ENCODE data around the gene CCSAP.
"Not testable (repeated sequence)": the region's sequence is repeated elsewhere in the genome, so short reads cannot be mapped to it uniquely, and the experiment has no call there.

CCSAP gene

DNA sequence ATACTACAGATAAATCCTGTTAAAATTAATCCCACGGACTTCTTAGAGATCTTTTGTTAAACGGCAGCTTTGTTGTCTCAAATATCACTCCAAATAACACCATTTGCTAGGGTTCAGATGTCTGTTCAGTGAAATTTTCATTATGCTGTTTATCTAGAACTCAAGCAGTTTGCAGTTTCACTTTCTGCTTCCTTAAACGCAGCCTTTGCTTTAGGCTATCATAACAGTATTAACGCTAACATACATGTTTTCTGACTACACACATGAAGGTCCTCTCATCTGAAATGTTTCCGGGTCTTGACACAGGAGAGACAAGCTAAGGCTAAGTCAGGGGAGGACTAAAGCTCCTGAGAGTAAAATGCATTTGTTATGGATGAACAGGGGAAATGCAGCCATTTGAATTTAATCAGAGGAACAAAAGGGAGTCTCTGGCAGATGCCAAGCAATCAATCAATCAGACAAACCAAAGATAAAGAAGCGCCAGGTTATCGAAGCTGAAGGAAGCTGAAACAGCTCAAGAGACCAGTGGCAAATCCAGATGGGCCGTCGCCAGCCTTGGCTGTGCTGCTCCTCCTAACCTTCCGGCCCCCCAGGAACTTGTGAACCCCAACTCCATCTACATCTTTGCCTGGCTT, 16.9 kb downstream of the CCSAP start:
- no peak for DNase-seq (ENCODE audit: low spot score)

DNA sequence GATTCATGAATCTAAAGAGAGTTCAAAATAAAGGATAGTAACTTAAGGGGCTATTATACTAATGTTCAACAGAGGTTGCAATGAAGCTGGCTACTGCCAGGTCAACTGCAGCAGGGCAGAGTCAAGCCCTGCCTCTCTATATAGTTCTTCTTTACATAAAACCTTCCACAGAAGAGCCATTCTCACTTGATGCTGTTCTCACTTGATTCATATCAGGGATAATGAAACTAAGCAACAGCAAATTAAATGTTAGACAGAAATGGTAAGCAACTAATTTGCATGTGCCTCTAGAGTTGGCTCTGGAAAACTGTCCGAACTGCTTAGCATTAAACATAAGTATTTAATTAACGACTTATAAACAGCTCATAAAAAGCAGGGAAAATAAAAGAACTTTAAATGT, 17.4 kb downstream of the CCSAP start:
- DNase-seq (ENCODE audit: low spot score), result no peak

DNA sequence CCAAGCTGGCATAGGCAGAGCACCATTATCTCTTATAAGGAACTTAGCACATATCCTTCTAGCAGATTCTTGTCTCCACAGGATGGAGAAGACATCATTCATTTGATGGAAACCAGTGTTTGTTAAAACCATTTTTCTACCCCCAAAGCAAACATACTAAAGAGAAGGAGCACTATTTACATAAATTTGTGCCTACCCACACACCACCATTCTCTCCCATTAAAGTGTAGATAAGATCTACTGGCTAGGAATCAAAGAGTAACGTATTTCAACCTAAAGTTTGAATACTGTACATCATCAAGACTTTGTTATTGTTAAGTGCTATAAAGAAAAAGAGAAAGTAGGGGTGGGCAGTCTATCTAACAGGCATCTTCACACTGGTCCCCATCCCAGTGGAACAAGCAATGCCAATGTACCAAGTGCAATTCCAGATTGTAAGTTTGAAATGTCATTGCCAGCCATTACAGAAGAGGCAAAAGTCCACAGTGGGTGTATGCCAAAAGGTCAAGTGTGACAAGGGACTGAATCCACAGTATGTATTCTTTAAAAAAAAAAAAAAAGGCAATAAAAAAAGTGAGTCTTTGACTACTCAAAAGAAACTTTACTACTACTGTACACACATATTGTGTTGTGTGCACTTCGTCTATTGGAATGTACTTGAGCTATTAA, 18.8 kb downstream of the CCSAP start:
- DNase-seq (ENCODE audit: low spot score), result no peak

DNA sequence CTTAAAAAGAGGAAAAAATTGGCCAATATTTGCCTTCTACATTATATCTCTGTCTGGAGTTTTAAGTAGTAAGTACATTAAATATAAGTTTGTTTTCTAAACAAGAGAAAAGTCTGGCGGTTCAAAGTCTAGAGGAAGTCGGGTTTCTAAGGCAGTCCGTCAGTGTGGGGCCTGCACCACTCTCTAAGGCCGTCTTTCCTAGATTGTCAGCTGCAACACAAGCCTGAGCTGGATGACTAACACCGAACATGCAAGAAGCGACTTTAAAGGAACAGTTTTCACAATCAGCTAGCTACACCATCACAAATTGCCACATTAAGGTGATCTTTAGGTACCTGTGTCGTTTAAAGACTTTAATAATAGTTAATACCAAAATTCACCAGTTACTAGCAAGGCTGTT, 19.6 kb downstream of the CCSAP start:
- no peak for DNase-seq (ENCODE audit: low spot score)

DNA sequence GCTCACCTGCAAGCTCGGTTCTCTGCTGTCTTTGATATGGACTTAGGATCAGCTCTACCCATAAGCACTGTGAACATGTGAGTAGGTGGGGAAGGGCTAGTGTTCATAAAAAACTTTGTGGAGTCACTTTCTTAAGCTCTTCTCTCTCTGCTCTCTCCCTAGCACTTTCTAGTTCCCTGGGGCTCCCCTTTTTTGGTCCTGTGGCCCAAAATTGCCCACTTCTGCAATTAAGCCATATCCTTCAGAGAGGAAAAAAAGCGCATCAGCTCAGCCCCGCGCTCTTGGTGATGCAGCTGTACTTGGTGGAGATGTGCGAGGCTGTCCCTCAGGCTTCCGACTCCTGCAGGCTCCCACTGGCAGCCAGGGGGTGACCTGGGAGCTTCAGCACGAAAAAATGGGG, 23.4 kb downstream of the CCSAP start:
- no peak for DNase-seq (ENCODE audit: low spot score)

DNA sequence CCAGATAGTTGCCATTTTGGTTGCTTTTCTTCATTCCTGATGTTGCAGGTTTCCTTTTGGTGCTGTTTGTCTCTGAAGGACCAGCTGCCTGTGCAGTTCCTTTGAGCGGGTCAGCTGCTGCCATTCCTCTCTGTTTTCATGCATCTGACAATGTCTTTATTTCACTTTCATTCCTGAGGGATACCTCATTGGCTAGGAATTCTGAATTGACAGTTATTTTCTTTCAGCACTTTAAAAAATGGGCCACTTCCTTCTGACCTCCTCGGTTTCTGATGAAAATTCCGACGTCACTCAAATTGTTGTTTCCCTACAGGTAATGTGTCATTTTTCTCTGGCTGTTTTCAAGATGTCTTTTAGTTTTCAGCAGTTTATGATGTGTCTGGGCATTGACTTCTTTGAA, 24.8 kb downstream of the CCSAP start:
- no peak for DNase-seq (ENCODE audit: low spot score)

DNA sequence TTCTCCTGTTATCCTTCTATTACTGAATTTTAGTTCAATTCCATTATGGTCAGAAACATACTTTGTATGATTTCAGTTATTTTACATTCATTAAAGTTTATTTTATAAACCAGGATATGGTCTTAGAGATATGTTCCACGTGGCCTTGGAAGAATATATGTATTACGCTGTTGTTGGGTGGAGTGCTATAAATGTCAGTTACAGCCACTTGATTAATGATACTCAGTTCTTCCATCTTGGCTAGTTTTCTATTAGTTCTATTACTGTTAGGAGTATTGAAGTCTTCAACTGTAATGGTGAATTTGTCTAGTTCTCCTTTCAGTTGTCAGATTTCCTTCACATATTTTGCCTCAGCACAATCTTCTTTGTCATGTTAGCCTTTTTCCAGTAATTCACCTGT, 26.7 kb downstream of the CCSAP start:
- no peak for DNase-seq (ENCODE audit: low spot score)

DNA sequence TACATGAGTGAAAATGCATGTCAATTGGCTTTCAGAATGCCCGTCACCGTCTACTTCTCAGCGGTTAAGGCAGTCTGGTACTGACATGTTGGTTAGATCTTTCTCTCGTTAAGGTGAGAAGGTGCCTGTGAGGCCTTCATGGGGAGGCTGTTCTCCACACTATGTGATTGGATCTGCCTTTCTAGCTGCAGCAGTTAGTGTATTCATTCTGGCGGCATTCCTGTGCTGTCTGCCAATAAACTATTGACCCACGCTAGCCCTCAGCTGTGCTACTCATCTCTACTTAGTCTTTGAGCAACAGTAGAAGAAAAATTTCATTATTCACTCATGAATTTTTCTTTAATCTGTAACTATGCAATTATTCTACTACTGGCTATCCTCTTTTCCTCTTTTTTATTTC, 32.0 kb downstream of the CCSAP start:
- DNase-seq (ENCODE audit: low spot score), result no peak

DNA sequence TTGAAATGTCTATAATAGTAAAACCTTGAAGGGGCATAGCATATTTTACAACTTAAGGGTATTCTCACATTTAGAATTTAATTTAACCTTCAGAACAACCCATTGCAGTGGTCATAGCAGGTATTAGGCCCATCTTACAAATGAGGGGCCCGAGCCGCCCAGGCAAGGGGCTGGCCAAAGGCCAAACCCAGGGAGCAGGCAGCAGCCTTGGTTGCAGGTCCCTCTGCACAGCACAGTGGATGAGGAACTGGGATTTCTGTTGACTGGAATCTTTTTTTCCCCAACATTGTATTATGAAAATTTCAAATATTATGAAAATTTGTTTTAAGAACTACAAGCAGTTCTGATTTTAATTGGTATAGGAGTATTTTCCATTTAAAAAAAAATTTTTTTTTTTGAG, 33.2 kb downstream of the CCSAP start:
- DNase-seq (ENCODE audit: low spot score), result no peak

DNA sequence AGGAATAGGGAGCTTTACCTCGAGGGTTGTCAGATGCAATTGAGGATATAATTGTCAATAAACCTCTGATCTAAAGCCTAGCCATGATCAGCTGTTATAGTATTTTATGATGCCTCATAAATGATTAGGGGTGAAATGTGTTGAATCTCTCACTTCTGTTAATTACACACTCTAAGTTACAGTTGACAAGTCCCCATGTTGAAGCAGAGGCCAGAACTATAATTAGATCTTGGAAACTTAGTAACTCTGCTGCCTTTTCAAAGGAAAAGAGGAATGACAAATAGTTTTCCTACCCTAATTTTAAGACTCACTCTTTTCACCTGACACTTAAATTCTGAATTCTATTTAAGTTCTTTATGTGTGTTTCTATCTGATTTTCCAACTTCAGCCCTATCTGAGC, 33.8 kb downstream of the CCSAP start:
- no peak for DNase-seq (ENCODE audit: low spot score)

DNA sequence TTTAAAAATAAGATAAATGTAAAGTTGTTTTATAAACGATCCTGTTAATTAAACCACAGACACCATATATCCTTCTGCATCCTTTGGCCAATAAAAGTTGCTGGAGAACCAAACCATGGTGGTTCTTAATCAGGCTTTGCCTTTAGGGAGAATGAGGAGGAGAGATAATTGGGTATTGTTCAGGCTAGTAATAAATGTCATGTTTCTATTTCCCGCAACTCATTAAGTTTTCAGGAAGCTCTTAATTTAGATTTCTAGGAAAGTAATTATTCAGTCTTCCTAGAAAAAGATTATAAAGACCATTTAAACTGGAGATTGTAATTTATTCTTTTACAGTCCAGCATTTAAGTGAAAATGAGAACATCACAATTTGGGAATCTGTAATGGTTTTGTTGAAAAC, 37.5 kb downstream of the CCSAP start:
- no peak for DNase-seq (ENCODE audit: low spot score)

DNA sequence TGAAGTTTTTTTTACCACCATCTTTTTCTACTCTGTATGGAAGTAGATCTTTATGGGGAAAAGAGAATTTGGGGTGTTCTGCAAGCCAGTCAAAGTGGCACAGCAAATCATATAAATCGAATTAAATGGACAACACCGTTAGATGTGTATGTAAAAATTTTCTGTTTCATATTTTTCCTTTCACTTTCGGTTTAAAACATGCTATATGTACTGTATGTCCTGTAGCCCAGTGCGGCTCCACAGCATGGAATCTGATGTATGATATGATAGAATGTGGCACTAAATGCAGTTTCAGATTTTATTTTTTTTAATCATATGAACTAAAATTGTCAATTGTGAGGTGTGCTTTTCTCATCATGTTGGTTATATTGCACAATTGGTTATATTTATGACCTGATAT, 39.0 kb downstream of the CCSAP start:
- DNase-seq (ENCODE audit: low spot score), result no peak

DNA sequence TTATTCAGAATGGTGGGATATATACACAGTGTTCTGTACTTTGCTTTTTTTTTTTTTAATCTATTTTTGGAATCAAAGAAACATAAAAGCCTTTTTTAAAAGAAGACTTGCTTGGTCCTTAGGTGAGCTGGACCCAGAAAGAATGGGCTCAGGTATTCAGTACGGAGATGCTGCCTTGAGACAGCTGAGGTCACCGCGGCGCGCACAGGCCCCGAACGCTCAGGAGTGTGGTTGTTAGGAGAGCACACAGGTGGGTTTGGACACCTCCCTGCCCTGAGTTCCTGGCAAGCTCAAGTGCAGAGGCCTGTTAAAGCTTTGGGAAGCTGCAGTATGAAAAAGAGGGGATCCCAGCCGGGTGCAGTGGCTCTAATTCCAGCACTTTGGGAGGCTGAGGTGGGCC, 40.1 kb downstream of the CCSAP start:
- DNase-seq (ENCODE audit: low spot score), result no peak

DNA sequence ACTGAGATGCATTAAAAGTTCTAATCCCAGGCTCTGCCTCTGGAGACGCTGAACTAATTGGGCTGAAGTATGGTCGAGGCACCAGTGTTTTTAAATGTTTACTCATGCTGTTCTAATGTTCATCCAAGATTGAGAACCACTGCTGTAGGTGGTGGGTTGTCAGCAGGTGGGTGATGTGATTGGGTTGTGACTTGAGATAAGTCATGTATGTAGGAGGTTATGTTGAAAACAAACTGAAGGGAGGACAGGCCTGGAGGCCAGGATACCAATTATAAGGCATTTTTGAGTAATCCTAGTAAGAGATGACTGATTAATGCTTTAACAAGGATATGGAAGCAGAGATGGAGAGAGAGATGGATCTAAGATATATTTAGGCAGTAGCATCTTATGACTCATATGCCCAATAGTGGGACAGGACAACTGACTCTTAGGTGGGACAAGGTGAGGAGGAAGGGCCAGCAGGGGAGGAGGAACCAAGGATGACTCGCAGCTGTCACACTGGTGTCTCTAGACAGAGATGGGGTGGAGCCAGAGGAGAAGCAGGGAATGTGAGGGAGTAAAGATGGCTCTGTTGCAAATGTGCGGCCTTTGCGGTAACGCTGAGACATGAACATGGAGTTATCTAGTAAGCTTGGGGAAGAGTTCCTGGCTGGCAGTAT, 42.6 kb downstream of the CCSAP start:
- no peak for DNase-seq (ENCODE audit: low spot score)

DNA sequence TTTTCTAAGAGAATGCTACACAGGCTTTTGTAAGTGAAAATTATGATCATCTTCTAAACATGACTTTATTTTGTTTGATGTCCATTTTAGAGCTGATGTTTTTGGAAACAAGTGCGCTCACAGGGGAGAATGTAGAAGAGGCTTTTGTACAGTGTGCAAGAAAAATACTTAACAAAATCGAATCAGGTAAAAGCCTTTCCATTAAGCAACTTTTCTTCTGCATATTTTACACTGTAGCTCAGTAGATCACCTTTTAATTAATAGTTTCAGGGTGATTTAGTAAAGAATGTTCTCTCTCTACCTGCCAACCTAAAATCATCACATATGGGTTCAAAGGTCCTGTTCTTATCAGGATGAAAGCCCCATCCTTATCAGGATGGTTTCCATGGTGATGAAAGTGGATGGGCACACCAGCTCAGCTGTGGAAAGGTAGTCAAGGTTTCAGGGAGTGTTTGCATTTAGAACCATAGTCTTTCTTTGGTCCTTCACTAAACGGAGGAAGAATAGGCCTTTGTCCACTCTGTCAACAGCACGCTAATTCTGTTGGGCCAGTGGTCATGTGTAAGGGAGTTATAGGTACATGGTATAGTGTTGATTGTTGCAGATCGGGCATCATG, 43.9 kb downstream of the CCSAP start:
- DNase-seq (ENCODE audit: low spot score), result no peak

DNA sequence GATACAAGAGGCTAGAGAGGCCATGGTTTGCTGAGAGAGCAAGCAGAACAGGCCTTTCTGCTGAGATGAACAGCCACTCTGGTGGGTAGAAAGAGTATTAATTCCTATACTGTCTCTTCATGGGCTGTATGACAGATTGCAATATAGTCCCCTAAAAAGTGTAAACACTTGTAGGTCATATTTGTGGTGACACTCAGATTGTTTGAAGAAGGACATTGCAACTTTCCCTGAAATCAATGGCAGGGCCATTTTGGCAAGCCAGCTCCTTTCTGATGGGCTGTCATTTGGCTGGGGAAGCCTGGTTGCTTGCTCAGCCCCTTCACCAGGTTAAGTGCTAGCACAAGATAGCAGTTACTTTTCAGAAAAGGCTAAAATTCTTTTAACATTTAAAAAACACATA, 44.4 kb downstream of the CCSAP start:
- DNase-seq (ENCODE audit: low spot score), result no peak

DNA sequence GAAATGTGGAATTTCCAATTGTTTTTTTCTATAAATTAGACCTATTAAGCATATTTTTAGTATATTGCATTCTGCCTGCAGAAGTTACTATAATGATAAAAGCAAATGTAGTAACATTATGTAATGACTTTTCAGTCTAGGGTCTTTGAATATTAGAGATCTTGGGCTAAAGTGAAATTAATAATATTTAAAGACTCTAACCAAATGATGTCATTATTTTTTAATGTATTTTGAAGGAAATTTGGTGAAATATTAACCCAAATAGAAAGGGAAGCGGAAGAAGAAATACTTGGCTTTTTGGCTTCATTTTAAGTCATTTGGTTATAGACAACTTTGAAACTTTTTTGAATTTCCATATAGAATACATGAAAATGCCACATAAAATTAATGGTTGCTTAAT, 45.1 kb downstream of the CCSAP start:
- no peak for DNase-seq (ENCODE audit: low spot score)

DNA sequence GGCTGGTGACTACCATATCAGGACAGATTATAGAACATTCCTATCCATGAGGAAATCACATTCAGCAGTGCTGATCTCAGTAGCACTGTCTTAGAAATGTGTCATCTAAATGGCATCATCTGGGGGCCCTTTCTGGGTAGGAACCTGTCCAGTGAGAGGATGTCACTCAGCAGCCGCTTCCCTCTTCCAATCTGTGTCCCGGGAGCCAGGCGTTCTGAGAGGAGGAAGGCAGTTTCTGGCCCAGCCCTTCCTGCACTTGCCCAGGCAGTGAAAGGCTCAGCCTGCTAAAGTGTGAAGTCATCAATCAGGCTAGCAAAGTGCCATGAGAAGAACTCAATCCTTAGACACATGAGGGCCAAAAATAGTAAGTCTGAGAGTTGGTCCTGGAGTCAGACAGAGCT, 46.3 kb downstream of the CCSAP start:
- peak; percentile 76 for DNase-seq (ENCODE audit: low spot score)

DNA sequence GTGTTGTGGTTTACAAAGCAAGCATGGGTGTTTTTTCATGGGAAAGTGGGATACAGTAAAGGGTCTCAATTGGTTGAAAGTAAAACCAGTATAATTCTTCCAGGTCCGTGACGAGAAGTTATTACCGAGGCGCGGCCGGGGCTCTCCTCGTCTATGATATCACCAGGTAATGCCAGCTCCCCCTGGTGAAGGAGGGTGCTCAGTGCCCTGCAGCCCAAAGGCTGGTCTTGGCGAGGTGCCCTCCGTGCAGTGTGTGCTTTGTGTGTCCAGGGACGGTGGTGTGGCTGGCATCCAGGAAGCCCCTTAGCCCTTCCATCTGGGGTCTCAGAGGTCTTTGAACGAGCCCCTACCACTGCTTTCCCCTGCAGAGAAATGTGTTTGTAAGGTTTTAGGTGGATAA, 47.1 kb downstream of the CCSAP start:
- no peak for DNase-seq (ENCODE audit: low spot score)

DNA sequence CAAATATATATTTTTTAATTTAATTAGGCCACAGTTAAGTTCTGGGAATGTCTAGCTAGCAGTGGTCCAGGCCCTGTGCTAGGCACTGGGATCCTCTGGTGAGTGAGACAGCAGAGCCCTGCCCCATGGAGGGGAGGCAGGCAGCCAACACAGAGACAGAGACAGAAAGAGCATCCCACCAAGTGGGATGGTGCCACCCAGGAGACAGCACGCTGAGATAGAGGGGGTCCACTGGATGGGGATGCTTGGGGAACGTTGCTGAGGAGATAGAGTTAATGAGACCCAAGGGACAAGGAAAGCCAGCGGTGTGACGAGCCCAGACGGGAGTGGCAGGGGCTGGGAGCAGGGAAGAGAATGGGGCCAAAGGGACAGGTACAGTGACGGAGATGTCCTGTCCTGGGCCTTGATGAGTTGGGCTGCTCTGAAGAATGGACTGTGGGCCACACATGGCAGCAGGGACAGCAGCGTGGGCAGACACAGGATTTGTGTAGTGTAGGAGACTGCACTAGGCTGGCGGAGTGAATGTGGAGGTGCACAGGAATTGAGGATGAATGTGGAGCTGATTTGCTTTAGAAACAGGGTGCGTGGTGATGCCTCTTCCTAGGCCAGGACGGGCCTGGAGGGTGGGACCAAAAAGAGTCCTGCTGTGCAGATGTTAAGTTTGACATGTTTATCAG, 49.2 kb downstream of the CCSAP start:
- DNase-seq (ENCODE audit: low spot score), result no peak

DNA sequence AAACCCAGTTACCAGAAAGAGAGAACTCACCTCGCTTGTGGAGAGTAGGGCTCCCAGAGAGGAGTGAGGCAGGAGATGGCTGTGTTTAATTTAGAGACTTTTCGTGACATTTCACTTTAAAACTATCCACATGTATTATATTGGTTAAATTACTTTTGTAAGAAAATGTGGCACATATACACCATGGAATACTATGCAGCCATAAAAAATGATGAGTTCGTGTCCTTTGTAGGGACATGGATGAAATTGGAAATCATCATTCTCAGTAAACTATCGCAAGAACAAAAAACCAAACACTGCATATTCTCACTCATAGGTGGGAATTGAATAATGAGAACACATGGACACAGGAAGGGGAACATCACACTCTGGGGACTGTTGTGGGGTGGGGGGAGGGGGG, 51.2 kb downstream of the CCSAP start:
- DNase-seq (ENCODE audit: low spot score), result not testable (repeated sequence)

DNA sequence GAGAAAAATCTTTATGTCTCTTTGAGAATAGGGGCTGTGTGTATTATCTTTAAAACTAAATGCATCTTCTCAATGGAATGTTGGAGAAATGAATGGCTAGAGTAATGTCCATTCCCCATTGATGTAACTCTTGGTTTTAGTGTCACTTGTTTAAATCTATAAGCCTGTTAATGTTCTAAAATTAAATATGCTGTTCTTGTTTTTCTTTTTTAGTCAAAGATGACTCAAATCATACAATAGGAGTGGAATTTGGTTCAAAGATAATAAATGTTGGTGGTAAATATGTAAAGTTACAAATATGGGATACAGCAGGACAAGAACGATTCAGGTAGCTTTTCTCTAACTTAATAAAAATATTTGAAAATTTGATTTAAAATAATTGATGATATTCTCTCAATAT, 54.3 kb downstream of the CCSAP start:
- DNase-seq (ENCODE audit: low spot score), result no peak

DNA sequence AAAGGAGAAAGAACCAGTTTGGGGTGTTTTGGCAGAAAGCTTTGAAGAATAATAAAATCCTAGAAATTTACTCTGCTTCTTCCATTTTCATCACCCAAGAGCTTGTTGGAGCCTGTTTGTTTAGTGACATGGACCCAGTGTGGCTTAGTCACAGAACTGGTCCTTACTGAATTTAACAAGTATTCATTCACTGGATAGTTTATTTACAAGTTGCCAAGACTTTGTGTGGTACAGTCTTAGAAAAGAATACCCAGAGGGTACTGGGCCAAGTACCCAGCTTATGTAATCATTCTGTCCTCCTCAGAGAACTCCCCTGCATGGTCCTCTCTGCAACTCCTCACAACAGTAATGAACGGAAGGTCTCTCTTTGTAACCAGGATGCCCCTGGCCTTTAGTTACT, 55.6 kb downstream of the CCSAP start:
- DNase-seq (ENCODE audit: low spot score), result no peak
